Activated CD8-positive, alpha-beta memory T cell treated with anti-CD3 and anti-CD28 coated beads, Interleukin-2, amount 50 U/mL, for 4 hours (primary cell): ENCODE results near the gene RAN.
"Not testable (repeated sequence)": the region's sequence is repeated elsewhere in the genome, so short reads cannot be mapped to it uniquely, and the experiment has no call there.

ENCODE experiments used
- DNase-seq: peaks from one replicate; pipeline ENCODE4 v3.0.0-alpha.2; 2020

Gene RAN

DNA sequence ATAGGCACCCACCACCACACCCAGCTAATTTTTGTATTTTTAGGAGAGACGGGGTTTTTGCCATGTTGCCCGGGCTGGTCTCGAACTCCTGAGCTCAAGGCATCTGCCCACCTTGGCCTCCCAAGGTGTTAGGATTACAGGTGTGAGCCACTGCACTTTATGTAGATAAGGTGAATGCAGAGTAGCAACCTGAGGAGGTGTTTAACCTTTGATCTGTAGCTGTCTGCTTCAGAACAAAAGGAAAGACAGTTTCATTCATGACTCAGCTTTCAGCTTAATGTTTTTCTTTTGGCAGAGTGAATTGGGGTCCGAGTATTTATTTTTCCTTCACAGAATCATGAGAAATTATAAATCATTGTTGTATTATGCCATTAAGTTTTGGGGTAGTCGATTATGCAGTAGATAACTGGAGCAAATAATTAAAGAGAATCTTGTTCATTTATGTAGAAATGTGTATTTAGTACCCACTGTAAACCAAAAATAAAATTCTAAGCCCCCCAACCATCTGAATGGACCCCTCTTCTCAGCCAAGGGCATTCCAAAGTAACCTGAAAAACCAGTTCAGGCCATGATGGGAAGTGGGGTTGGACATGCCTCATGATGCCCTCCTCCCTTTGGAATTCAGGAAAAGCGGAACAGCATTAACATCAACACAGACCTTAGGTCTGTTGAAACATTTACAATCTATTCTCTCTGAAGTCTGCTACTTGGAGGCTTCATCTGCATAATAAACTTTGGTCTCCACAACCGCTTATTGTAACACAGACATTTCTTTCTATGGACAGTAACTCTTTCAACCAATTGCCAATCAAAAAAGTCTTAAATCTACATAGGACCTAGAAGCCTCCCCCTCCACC is 22.1 kb upstream of the RAN start:
- DNase-seq: no peak

DNA sequence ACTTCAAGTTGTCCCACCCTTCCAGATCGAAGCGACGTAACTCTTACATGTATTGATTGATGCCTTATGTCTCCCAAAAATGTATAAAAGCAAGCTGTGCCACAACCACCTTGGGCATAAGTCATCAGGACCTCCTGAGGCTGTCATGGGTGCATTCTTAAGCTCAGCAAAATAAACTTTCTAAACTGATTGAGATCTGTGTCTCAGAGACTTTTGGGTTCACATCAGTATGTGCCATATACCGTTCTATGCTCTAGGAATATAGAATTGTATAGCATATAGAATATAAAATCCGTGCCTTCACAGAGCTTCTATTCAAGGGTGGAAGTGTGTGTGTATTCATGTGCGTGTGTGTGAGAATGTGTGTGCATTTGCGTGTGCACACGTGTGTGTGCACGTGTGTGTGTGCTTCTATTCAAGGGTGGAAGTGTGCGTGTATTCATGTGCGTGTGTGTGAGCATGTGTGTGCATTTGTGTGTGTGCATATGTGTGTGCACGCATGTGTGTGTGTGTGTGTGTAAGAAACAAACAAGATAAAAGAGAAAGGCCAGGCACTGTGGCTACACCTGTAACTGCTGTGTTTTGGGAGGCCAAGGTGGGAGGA is 21.3 kb upstream of the RAN start:
- no peak for DNase-seq

DNA sequence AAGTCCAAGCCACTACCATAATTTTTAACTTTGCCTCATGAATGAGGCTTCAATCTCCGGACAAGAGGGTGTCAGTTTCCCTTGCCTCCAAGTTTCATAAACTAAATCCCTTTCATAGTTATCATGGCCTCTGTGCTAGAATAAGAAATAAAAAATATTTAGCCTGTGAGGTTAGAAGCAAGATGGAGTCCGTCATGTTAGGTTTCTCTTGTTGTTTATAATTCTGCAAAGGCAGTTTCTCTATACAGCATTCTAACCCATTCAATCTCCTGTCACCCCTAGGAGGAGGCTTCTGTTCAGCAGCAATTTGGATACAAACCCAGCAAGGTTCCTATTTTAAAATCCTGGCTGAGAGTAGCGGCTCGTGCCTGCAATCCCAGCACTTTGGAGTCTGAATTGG is 15.8 kb upstream of the RAN start:
- no peak for DNase-seq

DNA sequence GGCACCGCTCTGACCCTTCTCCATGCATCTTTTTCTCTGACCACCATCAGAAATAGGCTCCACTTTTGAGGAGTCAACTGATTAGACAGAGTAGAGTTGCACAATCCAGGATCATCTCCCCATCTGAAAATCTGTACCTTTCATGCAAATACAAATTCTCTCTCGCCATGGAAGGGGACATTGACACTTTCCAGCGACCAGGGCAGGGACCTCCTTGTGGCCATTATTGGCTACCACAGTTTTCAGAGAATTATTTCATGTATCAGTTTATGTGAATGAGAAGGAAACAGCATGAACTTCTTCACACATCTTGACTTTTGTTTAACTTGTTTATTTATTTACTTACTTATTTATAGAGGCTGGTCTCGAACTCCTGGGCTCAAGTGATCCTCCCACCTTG is 13.8 kb upstream of the RAN start:
- no peak for DNase-seq

DNA sequence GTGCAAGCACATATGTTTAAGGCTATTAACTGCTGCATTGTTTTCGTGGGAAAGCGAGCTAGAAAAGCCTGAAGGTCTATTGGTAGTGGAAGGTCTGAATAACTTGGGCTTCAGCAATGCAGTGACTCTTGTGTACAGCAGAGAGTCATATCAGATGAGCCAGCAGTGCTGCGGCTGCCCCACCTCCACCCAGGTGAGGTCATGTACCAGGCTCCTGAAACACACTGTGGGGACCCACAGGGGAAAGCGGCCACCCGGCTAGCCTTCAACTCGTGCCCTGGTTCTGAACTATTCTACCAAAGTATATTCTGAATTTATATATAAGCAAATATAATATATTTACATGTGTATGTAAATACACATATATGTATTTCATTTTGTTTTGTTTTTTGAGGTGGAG is 12.7 kb upstream of the RAN start:
- no peak for DNase-seq

DNA sequence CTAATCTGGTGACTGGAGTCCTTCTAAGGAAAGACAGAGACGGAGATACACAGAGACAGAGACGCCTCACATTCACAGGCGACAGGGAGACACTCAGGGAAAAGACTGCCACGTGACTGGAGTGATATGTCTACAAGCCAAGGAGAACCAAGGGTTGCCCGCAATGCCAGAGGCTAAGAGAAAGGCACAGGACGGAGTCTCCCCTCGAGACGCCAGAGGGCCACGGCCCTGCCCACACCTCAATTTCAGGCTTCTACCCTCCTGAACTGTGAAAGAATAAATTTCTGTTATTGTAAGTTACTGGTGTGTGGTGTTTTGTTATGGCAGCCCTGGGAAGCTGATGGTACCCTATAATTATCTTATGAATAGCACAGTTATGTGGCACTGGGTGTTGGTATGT is 11.6 kb upstream of the RAN start:
- no peak for DNase-seq

DNA sequence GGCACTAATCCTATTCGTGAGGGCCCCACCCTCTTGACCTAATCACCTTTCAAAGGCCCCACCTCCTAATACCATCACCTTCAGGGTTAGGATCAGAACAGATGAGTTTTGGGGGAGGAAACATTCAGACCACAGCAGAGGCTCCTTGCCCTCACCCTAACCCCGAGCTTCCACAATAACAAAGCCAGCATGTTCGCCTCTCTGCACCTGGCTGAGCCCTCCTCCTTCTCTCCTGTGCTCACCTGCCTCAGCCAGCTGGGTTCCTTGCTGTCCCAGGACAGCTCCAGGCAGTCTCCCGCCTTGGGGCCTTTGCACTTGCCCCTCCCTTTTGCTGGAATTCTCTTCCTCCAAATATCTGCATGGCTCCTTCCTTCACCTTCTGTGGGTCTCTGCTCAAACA is 9.7 kb upstream of the RAN start:
- no peak for DNase-seq

DNA sequence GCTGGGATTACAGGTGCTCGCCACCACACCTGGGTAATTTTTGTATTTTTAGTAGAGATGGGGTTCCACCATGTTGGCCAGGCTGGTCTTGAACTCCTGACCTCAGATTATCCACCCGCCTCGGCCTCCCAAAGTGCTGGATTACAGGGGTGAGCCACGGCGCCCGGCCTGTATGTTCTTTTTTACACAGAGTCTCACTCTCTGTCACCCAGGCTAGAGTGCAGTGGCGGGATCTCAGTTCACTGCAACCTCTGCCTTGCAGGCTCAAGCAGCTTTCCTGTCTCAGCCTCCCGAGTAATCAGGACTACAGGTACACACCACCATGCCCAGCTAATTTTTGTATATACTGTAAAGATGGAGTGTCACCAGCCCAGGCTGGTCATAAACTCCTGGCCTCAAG is 9.1 kb upstream of the RAN start:
- not testable (repeated sequence) for DNase-seq

DNA sequence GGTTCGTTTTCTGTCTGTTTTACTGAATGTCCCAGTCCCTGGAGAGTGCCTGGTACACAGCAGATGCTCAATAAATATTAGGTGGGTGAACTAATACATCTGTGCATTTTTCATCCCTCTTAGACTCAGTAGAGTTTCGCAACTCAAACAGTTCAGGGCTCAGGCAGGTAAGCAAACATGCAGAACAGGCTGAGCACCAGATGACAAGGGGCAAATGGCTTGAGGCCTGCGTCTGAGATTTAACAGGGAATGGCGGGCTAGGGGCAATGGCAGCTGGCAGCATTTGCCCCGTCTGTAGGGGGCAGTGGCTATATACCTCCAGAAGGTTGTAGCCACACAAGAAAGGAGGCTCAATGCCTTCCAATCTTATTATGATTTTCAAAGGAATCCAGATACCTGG is 8.6 kb upstream of the RAN start:
- no peak for DNase-seq

DNA sequence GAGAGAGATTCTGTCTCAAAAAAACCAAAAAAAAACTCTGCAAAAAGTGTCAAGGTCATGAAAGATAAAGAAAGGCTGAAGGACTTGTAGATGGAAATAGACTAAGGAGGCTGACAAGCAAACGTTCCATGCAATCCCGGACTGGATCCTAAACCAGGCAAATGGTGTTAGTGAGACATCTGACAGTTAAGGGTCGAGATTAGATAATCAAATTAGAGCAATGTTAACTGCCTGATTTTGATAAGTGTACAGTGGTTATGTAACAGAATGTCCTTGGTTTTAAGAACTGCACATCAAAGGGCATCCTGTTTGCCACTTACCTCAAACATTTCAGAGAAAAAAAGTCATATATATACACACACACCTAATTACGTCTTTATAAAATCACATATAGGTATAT is 3.5 kb upstream of the RAN start:
- no peak for DNase-seq

DNA sequence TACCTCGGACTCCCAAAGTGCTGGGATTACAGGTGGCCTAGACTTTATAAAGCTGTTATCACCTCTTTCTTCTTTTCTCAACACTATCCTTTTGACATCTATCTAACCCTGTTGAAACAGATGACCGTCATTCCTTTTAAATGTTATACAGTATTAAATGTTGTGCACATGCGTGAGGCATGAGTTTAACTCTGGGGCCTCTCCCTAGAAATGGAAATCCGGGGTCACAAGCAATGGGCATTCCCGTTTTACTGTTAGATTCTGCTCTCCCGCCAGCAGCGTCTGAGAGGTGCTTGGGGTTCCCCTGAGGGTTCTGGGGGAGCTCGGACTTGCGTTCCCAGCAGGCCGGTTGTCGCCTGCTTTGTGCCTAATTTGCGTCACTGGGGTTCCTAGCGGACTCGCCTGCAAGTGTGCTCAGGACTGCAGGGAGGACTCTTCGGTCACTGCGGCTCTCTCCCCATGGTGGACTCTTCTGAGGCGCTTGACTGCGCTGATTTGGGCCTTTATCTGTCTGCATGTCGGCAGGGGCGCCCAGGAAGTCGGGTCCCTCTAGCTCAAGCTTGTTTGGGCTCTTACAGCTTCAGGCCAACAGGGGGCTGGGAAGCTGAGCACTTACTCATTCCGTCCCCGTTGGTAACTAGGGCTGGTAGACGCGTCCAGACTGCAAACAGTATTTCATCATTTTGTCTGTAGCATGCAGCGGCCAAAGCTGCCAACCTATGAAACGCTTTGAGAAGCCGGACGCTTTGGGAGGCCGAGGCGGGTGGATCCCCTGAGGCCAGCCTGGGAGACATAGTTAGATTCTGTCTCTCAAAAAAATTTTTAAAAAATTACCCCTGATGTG is 1.2 kb upstream of the RAN start:
- peak; percentile 64 for DNase-seq

DNA sequence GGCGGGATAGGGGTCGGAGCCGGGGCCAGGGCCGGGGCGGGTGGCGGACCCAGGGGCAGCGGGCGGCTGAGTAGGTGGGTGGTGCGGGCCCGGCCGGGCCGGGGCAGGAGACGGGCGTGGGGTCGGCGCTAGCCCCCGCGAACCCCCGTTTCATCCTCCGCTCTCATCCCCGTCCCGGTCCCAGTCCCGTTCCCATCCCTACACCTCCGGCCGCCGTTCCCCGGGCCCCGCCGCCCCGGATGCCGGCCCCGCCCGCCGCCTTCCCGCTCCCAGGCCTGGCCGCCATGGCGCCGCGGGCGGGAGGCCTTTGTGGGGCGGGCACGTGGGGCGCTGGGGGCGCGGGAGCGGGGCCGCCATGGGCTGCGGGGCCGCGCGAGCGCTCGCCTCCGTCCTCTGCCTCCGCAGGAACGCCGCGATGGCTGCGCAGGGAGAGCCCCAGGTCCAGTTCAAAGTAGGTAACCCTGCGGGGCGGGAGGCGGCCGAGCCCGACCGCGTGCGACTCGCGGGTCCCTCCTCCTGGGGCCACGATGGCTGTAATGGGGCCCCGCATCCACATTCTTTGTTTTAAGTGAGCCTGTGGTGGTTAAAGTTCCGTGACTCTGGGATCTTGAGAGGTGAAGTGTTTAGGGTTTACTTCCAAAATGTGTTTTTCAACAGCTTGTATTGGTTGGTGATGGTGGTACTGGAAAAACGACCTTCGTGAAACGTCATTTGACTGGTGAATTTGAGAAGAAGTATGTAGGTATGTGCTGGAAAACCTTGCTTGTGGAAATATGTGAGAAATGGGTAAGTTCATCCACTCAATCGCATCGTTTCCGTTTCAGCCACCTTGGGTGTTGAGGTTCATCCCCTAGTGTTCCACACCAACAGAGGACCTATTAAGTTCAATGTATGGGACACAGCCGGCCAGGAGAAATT is 572 bp downstream of the RAN start:
- DNase-seq: peak; percentile 50

DNA sequence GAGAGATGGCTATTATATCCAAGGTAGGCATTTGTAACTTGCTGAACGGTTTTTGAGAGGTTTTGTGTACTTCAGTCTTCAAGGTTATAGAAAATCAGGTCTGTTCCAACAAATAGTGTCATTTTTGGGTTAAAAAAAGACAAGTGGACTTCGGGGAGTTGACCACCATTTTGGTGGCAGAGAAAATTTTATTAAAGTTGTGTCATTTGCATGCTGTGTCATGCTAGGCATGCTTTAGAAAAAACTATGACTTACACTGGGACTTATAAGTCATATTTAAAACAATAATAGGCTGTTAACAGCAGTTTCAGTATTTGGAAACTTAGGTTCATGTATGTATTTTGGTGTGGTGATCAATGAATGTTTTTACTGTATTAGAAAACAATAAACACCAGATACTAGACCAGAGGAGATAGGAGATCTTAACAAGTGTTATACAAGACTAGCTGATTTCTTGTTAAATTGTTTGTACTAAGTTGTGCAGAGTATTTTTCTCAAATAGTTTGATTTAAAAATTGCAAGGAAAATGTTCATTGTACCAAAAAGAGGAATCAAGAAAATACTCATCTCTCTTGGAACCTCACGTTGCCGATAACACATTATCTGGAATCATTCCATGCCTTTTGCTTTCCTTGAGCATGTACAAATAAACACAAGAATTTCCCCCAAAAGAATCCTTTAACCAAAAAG is 1.4 kb downstream of the RAN start:
- DNase-seq: no peak

DNA sequence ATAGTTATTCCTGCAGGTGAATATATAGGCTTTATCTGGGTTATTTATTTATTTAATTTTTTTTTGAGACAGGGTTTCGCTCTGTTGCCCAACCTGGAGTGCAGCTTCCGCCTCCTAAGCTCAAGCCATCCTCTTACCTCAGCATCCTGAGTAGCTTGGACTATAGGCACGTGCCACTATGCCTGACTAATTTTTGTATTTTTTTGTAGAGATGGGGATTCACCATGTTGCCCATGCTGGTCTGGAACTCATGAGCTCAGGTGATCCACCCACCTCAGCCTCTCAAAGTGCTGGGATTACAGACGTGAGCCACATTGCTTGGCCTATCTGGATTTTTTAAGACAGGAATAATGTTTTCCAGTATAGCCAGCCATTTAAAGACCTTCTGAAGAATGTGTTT is 2.0 kb downstream of the RAN start:
- DNase-seq: no peak

DNA sequence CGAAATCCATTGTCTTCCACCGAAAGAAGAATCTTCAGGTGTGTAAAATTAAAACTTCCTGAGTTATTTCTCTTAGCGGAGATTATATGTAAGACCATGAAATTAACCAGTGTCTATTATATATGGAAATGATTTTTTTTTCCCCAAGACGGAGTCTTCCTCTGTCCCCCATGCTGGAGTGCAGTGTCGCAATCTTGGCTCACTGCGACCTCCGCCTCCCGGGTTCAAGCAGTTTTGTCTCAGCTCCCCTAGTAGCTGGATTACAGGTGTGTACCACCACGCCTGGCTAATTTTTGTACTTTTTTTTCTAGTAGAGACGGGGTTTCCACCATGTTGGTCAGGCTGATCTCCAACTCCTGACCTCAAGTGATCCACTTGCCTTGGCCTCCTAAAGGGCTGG is 2.8 kb downstream of the RAN start:
- no peak for DNase-seq

DNA sequence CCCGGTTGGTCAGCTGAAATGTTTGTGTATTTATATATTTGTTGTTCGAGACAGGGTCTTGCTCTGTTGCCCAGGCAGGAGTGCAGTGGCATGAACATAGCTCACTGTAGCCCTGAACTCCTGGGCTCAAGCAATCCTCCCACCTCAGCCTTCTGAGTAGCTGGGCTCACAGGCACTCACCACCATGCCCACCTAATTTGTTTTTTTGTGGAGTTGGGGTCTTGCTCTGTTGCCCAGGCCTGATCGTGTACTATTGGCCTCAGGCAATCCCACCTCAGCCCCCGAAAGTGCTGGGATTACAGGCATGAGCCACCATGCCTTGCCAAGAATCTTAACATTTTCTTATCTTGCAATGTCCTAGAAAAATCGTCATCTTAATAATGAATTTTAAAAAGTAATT is 3.3 kb downstream of the RAN start:
- DNase-seq: no peak

DNA sequence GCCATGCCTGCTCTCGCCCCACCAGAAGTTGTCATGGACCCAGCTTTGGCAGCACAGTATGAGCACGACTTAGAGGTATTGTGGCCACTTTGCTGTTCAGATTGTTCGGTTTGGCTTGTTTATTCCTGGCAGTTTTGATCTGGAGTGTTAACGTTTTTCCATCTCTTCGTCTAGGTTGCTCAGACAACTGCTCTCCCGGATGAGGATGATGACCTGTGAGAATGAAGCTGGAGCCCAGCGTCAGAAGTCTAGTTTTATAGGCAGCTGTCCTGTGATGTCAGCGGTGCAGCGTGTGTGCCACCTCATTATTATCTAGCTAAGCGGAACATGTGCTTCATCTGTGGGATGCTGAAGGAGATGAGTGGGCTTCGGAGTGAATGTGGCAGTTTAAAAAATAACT is 3.8 kb downstream of the RAN start:
- not testable (repeated sequence) for DNase-seq

DNA sequence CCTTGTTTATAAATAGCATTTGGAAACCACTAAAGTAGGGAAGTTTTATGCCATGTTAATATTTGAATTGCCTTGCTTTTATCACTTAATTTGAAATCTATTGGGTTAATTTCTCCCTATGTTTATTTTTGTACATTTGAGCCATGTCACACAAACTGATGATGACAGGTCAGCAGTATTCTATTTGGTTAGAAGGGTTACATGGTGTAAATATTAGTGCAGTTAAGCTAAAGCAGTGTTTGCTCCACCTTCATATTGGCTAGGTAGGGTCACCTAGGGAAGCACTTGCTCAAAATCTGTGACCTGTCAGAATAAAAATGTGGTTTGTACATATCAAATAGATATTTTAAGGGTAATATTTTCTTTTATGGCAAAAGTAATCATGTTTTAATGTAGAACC is 4.4 kb downstream of the RAN start:
- DNase-seq: no peak

DNA sequence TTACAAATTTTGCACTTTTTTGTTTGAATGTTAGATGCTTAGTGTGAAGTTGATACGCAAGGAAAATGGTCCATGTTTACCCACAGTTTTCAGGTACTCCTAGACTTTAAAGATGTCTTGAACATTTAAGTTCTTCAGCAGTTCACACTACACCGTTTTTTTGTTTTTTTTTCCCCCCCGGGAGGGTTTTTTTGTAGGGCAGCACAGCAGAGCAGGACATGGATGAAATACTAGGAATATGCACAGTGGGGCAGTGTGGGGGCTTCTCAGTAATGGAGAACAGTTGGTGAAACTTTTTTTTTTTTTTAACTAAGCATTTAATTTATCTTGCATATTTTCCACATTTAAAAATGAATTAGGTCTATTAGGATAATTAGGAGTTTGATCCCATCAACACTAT is 4.9 kb downstream of the RAN start:
- no peak for DNase-seq

DNA sequence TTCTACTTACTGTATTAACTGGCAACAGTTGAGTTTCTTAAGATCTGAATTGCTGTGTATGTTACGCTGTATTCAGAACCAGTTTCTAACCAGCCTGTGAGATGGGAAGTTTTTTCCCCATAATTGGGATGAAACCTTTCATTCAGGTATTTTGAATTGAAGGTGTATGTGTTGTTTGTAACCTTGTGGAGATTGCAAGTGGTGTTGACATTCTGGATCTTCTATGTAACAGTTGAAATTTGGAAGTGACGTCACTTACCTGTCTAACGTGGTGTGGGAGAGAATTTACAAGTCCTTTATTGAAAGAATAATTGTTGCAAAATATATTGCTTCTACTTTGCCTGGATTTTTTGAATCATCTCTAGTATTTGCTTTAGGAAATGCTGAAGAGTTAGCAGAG is 5.5 kb downstream of the RAN start:
- DNase-seq: no peak

DNA sequence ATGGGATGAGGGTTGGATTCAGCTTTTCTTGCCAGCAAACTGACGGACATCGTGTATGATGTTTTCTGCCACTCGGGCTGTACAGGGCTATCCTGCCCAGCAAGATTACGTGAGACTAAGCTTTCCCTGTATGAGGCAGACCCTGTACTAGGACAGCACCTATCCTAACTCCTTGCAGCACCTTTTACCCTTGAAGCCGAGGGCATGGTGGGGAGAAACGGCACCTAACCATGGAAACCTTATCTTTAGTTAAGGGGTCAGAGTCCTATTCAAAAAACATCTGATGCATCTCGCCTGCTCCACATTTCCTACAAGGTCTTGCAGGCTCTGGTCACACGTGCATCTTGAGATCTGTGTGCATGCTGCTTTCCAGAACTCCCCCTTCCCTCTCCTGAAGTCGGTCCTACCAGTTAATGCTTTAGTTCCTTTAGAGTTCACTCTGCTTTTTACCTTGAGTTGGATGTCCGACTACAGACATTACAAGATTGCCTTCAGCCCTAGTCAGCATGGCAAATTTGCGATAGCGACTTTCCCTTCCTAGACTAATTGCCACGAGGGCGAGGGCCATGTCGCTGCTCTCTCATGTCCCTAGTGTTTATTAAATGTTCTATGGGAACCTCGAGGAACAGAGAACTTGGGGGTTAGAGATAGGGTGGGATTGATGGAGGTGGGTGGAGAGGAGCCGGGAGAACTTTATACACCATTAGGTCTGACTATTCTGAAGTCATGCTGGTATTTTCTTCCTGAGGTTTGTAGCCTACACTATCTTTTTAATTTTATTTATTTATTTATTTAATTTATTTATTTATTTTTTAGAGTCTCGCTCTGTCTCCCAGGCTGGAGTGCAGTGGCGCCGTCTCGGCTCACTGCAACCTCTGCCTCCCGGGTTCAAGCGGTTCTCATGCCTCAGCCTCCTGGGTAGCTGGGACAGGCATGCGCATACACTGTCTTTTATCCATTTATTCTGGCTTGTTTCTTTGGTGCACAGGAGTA is 6.6 kb downstream of the RAN start:
- DNase-seq: no peak
